Upper lobe of left lung (tissue), 6 donors: ENCODE results near the gene LYPD5. TPM values are rescaled to one million over a fixed set of nuclear protein-coding genes. Genes with fewer than 3 reads are reported as not detected.

Source experiments
- ATAC-seq, 2 donors: fragments of 200-7000 bp; cut with Tn5 transposase; one replicate each; pipeline ENCODE4 v1.9.1; 2022; ENCODE audit warnings: mild to moderate bottlenecking in 2 of 2, moderate library complexity in 2 of 2; ENCODE audit not compliant: low FRiP score in 2 of 2
- DNase-seq, 2 donors: peaks; one replicate each; pipeline ENCODE4 v3.0.0-alpha.2; 2019 to 2020
- H3K27ac ChIP-seq, 4 donors: fragments of 200-600 bp; sonication (generic); one replicate each; pipeline ENCODE4 v1.5.1; 2016 to 2019
- H3K27me3 ChIP-seq, 4 donors: fragments of 200-600 bp; sonication (generic); one replicate each; pipeline ENCODE4 v1.5.1; 2017 to 2019
- H3K36me3 ChIP-seq, 4 donors: fragments of 200-600 bp; sonication (generic); one replicate each; pipeline ENCODE4 v1.5.1; 2016 to 2019
- H3K4me1 ChIP-seq, 4 donors: fragments of 200-600 bp; sonication (generic); one replicate each; pipeline ENCODE4 v1.5.1; 2018 to 2019
- H3K4me3 ChIP-seq, 4 donors: fragments of 200-600 bp; sonication (generic); one replicate each; pipeline ENCODE4 v1.5.1; 2017 to 2019; ENCODE audit warnings: mild to moderate bottlenecking in 2 of 4, moderate library complexity in 1 of 4
- H3K9me3 ChIP-seq, 4 donors: fragments of 200-600 bp; sonication (generic); one replicate each; pipeline ENCODE4 v1.5.1; 2018 to 2019
- CTCF ChIP-seq, 6 experiments: fragments of 450-650 bp in 4 of 6; fragments of 200-600 bp in 2 of 6; sonication (generic) in 2 of 6; IDR thresholded peaks; one replicate each; pipeline ENCODE4 v1.5.1; 2016 to 2019; ENCODE audit warnings: antibody characterized with exemption in 6 of 6
- EP300 ChIP-seq, 4 donors: sonication (generic); formaldehyde crosslinking; IDR thresholded peaks; one replicate each; pipeline ENCODE4 v1.5.1; 2017; ENCODE audit warnings: antibody characterized with exemption in 4 of 4, control low read depth in 2 of 4
- POLR2A ChIP-seq, 4 donors: fragments of 450-650 bp; IDR thresholded peaks; one replicate each; pipeline ENCODE4 v1.5.1; 2016 to 2017; ENCODE audit warnings: antibody characterized with exemption in 4 of 4, mild to moderate bottlenecking in 2 of 4
- POLR2AphosphoS5 ChIP-seq, 2 donors: sonication (generic); formaldehyde crosslinking; IDR thresholded peaks; one replicate each; pipeline ENCODE4 v1.5.1; 2017; ENCODE audit warnings: antibody characterized with exemption in 2 of 2
- WGBS, 2 donors: methylation state at CpG; one replicate each; pipeline ENCODE4 v1.1.5; 2017 to 2018; 5-methylcytosine and 5-hydroxymethylcytosine counted together
- total RNA-seq, 6 donors: library from RNA; depleted of rRNA in 4 of 6; stranded (reverse); fragments of >200 nt in 4 of 6; gene quantifications; one replicate each; pipeline versions ENCODE4 v1.1.0 to v1.2.1, GENCODE V29; 2016 to 2021
- donor health status: DM: no; HTN: no; CAD: no; lungs with moderate emphysema.
- donor health status: DM: no; HTN: yes; CAD: no; lungs with severe emphysema.

LYPD5 gene
- total RNA-seq, 6 donors from 2014 or later = 2.7 to 9.9 (median 6.0) TPM

- ATAC-seq (no peak), DNase-seq (no peak)
- WGBS, 2 donors = 30 to 43% methylated on average over 2 of the region's 2 CpGs
- TF ChIP-seq POLR2A (IDR thresholded peaks at IDR 0.05) = no peak
- no peak for TF ChIP-seq CTCF (IDR thresholded peaks at IDR 0.05)
- H3K9me3 ChIP-seq = no peaks in the 10 kb centered on the region
- no peaks in the 10 kb centered on the region for H3K36me3 ChIP-seq
- H3K27me3 ChIP-seq = no peaks in the 10 kb centered on the region
- H3K4me1 ChIP-seq = peaks cover 0 to 3% (median 1%) of the 10 kb centered on the region in 4 donors
- H3K27ac ChIP-seq = no peak overlapping the region
- no peak overlapping the region for H3K4me3 ChIP-seq
Measured at GRCh38 chr19:43804432-43804831, 2.2 kb upstream of the LYPD5 start.

GRCh38 chr19:43799502-43800142 lies 2.6 kb downstream of the LYPD5 start:
- no peak for DNase-seq
- TF ChIP-seq EP300 (IDR thresholded peaks at IDR 0.05) (peak in 2 of 4 donors; percentile 7 to 12), POLR2A (IDR thresholded peaks at IDR 0.05) (no peak), CTCF (IDR thresholded peaks at IDR 0.05) (no peak), POLR2AphosphoS5 (IDR thresholded peaks at IDR 0.05) (peak; percentile 33 to 53)
- Histone ChIP-seq H3K27ac (peak overlapping the region in 2 of 4 donors; percentile 63 to 66), H3K9me3 (no peaks in the 10 kb centered on the region), H3K4me1 (peaks cover 12 to 19% (median 13%) of the 10 kb centered on the region in 4 donors), H3K27me3 (peaks cover 0 to 5% (median 0%) of the 10 kb centered on the region in 4 donors), H3K36me3 (peaks cover 0 to 8% (median 0%) of the 10 kb centered on the region in 4 donors), H3K4me3 (peak overlapping the region in 2 of 4 donors; percentile 46 to 67)
- ATAC-seq = peak in 1 of 2 donors; percentile 23
- WGBS, 2 donors = 60 to 66% methylated on average over 6 of the region's 6 CpGs

- 21 to 31% methylated on average over 28 to 54 of the region's 70 CpGs for WGBS, 2 donors
- Histone ChIP-seq H3K27ac (peak overlapping the region in 2 of 4 donors; percentile 63 to 66), H3K4me3 (peak overlapping the region; percentile 25 to 67 (median 51)), H3K36me3 (peaks cover 0 to 8% (median 0%) of the 10 kb centered on the region in 4 donors), H3K9me3 (no peaks in the 10 kb centered on the region), H3K27me3 (peaks cover 0 to 5% (median 0%) of the 10 kb centered on the region in 4 donors), H3K4me1 (peaks cover 12 to 19% (median 13%) of the 10 kb centered on the region in 4 donors)
- TF ChIP-seq POLR2AphosphoS5 (IDR thresholded peaks at IDR 0.05) = no peak
- no peak for TF ChIP-seq CTCF (IDR thresholded peaks at IDR 0.05)
- no peak for TF ChIP-seq EP300 (IDR thresholded peaks at IDR 0.05)
- peak in 1 of 4 donors; percentile 27 for TF ChIP-seq POLR2A (IDR thresholded peaks at IDR 0.05)
- peak; percentile 62 to 74 for ATAC-seq
- peak; percentile 53 to 89 for DNase-seq
Measured at GRCh38 chr19:43798546-43799409, 3.5 kb downstream of the LYPD5 start.

GRCh38 chr19:43798026-43798545 lies 4.2 kb downstream of the LYPD5 start:
- TF ChIP-seq EP300 (IDR thresholded peaks at IDR 0.05) = no peak
- TF ChIP-seq POLR2A (IDR thresholded peaks at IDR 0.05) = no peak
- no peak for ATAC-seq
- peak overlapping the region; percentile 25 to 67 (median 51) for H3K4me3 ChIP-seq
- WGBS, 2 donors = 40 to 60% methylated on average over 1 to 2 of the region's 5 CpGs
- no peak for DNase-seq
- peaks cover 0 to 5% (median 0%) of the 10 kb centered on the region in 4 donors for H3K27me3 ChIP-seq
- peaks cover 0 to 8% (median 0%) of the 10 kb centered on the region in 4 donors for H3K36me3 ChIP-seq
- peak overlapping the region in 2 of 4 donors; percentile 63 to 66 for H3K27ac ChIP-seq
- peaks cover 12 to 19% (median 13%) of the 10 kb centered on the region in 4 donors for H3K4me1 ChIP-seq
- H3K9me3 ChIP-seq = no peaks in the 10 kb centered on the region

GRCh38 chr19:43797556-43797955 lies 4.7 kb downstream of the LYPD5 start:
- H3K36me3 ChIP-seq = peaks cover 0 to 8% (median 0%) of the 10 kb centered on the region in 4 donors
- ATAC-seq (no peak), DNase-seq (no peak)
- H3K4me1 ChIP-seq = peaks cover 12 to 19% (median 13%) of the 10 kb centered on the region in 4 donors
- no peak overlapping the region for H3K4me3 ChIP-seq
- TF ChIP-seq POLR2A (IDR thresholded peaks at IDR 0.05) = no peak
- TF ChIP-seq POLR2AphosphoS5 (IDR thresholded peaks at IDR 0.05) = no peak
- no peak for TF ChIP-seq CTCF (IDR thresholded peaks at IDR 0.05)
- TF ChIP-seq EP300 (IDR thresholded peaks at IDR 0.05) = no peak
- no peak overlapping the region for H3K27ac ChIP-seq
- WGBS, 2 donors = 79 to 86% methylated on average over 6 to 7 of the region's 7 CpGs
- H3K27me3 ChIP-seq = peaks cover 0 to 5% (median 0%) of the 10 kb centered on the region in 4 donors
- H3K9me3 ChIP-seq = no peaks in the 10 kb centered on the region
